Lower lobe of right lung (tissue), 2 donors: ENCODE measurements around the gene RPS5. TPM values are rescaled to one million over a fixed set of nuclear protein-coding genes. Genes with fewer than 3 reads are reported as not detected.
A peak's percentile ranks its signal among the peaks of the same experiment; 100 is the strongest.

Experiments
- ATAC-seq, 2 donors: fragments of 200-7000 bp; cut with Tn5 transposase; one replicate each; pipeline ENCODE4 v1.9.1; 2020 to 2022; ENCODE audit warnings: mild to moderate bottlenecking in 2 of 2, moderate library complexity in 2 of 2
- DNase-seq: peaks from one replicate; pipeline ENCODE4 v3.0.0-alpha.2; 2020
- H3K27ac ChIP-seq: fragments of 200-600 bp; one replicate; pipeline ENCODE4 v1.8.0; 2022
- H3K27me3 ChIP-seq: fragments of 200-600 bp; one replicate; pipeline ENCODE4 v1.8.0; 2022; ENCODE audit warnings: low read depth
- H3K36me3 ChIP-seq: fragments of 200-600 bp; one replicate; pipeline ENCODE4 v1.8.0; 2022; ENCODE audit warnings: mild to moderate bottlenecking
- H3K4me1 ChIP-seq: fragments of 200-600 bp; one replicate; pipeline ENCODE4 v1.8.0; 2022
- H3K4me3 ChIP-seq: fragments of 200-600 bp; one replicate; pipeline ENCODE4 v1.8.0; 2022; ENCODE audit warnings: mild to moderate bottlenecking
- H3K9me3 ChIP-seq: fragments of 200-600 bp; one replicate; pipeline ENCODE4 v1.8.0; 2022
- CTCF ChIP-seq: fragments of 200-600 bp; IDR thresholded peaks from one replicate; pipeline ENCODE4 v1.8.0; 2022; ENCODE audit warnings: antibody characterized with exemption, mild to moderate bottlenecking
- intact Hi-C: fragments of 100-400 bp; cut with DNase I; formaldehyde crosslinking; loops from one replicate; pipeline ENCODE4 v1.11.0; 2022
- total RNA-seq: library from RNA; stranded (reverse); fragmentation: NEBNext Ultra II Directional; extraction: Animal tissue kit (Norgen Biotek cat#: 25700); gene quantifications from one replicate; pipeline ENCODE4 v1.2.1, GENCODE V29; 2021
- donor health status: DM: no; HTN: yes; CAD: no; lungs with severe emphysema.

Gene RPS5
- total RNA-seq, 1 donor from 2014 or later: 770 TPM

DNA sequence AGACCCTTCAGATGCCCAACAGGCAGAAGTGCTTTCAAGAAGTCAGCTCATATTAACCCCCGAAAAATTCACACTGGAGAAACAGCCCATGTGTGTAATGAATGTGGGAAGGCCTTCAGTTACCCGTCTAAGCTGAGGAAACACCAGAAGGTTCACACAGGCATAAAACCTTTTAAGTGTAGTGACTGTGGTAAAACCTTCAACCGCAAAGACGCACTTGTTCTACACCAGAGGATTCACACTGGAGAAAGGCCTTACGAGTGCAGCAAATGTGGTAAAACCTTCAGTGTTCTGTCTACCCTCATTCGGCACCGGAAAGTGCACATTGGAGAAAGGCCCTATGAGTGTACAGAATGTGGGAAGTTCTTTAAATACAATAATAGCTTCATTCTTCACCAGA lies 30.0 kb downstream of the RPS5 start:
- TF ChIP-seq CTCF: no peak
- ATAC-seq: no peak
- Histone ChIP-seq H3K27ac (no peak overlapping the region), H3K9me3 (no peaks in the 10 kb centered on the region), H3K4me3 (no peak overlapping the region), H3K27me3 (no peaks in the 10 kb centered on the region), H3K4me1 (no peaks in the 10 kb centered on the region), H3K36me3 (peaks cover 52% of the 10 kb centered on the region)
- intact Hi-C loops: no loop called here
- DNase-seq: no peak

DNA sequence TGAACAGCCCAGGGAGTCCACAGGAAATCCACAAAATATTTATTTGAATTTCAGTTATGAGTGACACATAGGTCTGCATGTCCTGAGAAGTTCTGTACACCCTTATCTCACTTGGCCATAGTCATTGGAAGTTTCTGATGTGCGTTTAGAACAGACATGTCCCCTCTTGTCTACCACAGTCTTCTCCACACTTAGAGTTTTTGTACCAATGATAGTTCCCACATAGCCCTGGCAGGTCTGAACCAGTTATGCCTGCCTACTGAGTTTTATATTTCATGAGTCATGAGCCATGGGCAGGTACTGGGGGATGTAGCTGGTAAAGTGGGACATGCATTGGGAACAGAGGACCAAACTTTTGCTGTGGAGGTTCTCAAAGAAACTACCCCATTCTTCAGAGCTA lies 41.5 kb downstream of the RPS5 start:
- DNase-seq: no peak
- Histone ChIP-seq H3K4me3 (no peak overlapping the region), H3K27ac (no peak overlapping the region), H3K4me1 (no peaks in the 10 kb centered on the region), H3K9me3 (peaks cover 64% of the 10 kb centered on the region), H3K27me3 (no peaks in the 10 kb centered on the region), H3K36me3 (peaks cover 2% of the 10 kb centered on the region)
- intact Hi-C loops: no loop called here
- TF ChIP-seq CTCF: no peak
- ATAC-seq: no peak

GRCh38 chr19:58429745-58430144 lies 42.7 kb downstream of the RPS5 start:
- ATAC-seq (no peak), DNase-seq (no peak)
- Histone ChIP-seq H3K4me3 (no peak overlapping the region), H3K27me3 (no peaks in the 10 kb centered on the region), H3K36me3 (peaks cover 13% of the 10 kb centered on the region), H3K27ac (no peak overlapping the region), H3K4me1 (no peaks in the 10 kb centered on the region), H3K9me3 (peaks cover 75% of the 10 kb centered on the region)
- intact Hi-C loops: no loop called here
- TF ChIP-seq CTCF: no peak

GRCh38 chr19:58434217-58434616 lies 47.1 kb downstream of the RPS5 start:
- ATAC-seq (no peak), DNase-seq (no peak)
- peaks cover 35% of the 10 kb centered on the region for H3K36me3 ChIP-seq
- peaks cover 96% of the 10 kb centered on the region for H3K9me3 ChIP-seq
- H3K27me3 ChIP-seq: no peaks in the 10 kb centered on the region
- intact Hi-C loops: no loop called here
- no peak for TF ChIP-seq CTCF
- H3K4me1 ChIP-seq: peaks cover 5% of the 10 kb centered on the region
- no peak overlapping the region for H3K27ac ChIP-seq
- H3K4me3 ChIP-seq: no peak overlapping the region

- Histone ChIP-seq H3K27ac (peak within 1 kb of the TSS; percentile 81), H3K4me1 (peaks cover 9% of the 10 kb centered on the region), H3K4me3 (peak within 1 kb of the TSS; percentile 76), H3K9me3 (peaks cover 44% of the 10 kb centered on the region), H3K27me3 (no peaks in the 10 kb centered on the region), H3K36me3 (peaks cover 20% of the 10 kb centered on the region)
- ATAC-seq: peak; percentile 98
- TF ChIP-seq CTCF: no peak
- peak; percentile 97 for DNase-seq
- intact Hi-C loops: no loop called here
Observed at GRCh38 chr19:58439576-58440554, 52.8 kb downstream of the RPS5 start, which contains the start of gene ZNF132. Gene ZNF132 (minus strand): TSS chr19:58440153. CDS start chr19:58439821, 332 bp downstream.
